ENCODE measurements around the gene TBX4.

GRCh38 chr17:61442878-61443474, 9.2 kb upstream of the TBX4 start:
- no peak for TF ChIP-seq CTCF (IDR thresholded peaks at IDR 0.05)
- no peak for TF ChIP-seq POLR2A (IDR thresholded peaks at IDR 0.05)

All from Peyer's patch (tissue), 4 donors.